ENCODE data around the gene IGFLR1. TPM values are rescaled to one million over a fixed set of nuclear protein-coding genes. Genes with fewer than 3 reads are reported as not detected.

IGFLR1 gene
- total and polyA plus RNA-seq, 2 of the 8 experiments (the other 6 are each of a cell fraction or from before 2014, with no cell fraction given), result 8.4 to 28.9 TPM

DNA sequence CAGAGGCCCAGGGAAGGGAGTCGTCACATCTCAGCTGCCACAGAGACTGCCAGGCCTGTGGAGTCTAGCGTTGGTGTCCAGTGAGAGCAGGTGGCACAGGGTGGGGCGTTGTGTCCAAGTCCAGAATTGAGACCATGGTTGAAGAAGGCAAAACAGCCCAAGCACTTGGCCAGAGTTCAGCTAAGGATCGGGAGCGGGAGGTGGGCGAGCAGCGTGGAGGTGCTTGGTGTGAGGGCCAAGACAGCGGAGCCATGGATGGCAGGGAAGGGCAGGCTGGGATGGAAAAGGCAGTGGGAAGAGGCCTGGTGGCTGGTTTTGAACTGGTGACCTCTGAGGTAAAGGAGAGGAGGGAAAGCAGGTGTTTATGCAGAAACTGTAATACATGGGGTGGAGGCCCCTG lies 8.0 kb downstream of the IGFLR1 start:
- Histone ChIP-seq H2BK20ac (ENCODE audit: low read length) (no peak overlapping the region), H4K5ac (ENCODE audit: insufficient read length, low read depth, low read length) (no peak overlapping the region), H3K4me1 (replicated peaks in 1 of 4; ENCODE audit: control insufficient read depth in 3 of 4, insufficient read depth in 4 of 4, low read length in 3 of 4) (0 out of 7 replicates have a peak, but pooled peaks cover 0 to 1% (median 0%) of the 10 kb centered on the region in 4 experiments), H3K79me1 (ENCODE audit: low read depth, low read length) (no peaks in the 10 kb centered on the region), H3K79me2 (ENCODE audit: control insufficient read depth in 1 of 2, insufficient read depth in 2 of 2, low read length in 2 of 2) (no peaks in the 10 kb centered on the region), H2BK15ac (ENCODE audit: low read length) (no peak overlapping the region), H2AFZ (ENCODE audit: low read length) (no peak overlapping the region), H3K9ac (replicated peaks in 1 of 4; ENCODE audit: extremely low read depth in 1 of 4, low read depth in 3 of 4, low read length in 3 of 4) (no peak overlapping the region), H3K18ac (ENCODE audit: extremely low read depth, low read length) (no peak overlapping the region), H4K8ac (ENCODE audit: extremely low read depth, insufficient read depth, low read length) (no peak overlapping the region), H4K20me1 (replicated peaks in 1 of 2; ENCODE audit: control insufficient read depth in 1 of 2, insufficient read depth in 2 of 2, low read length in 2 of 2) (peaks cover 10 to 19% of the 10 kb centered on the region in 2 experiments), H2BK5ac (ENCODE audit: low read depth, low read length) (no peak overlapping the region), H2BK12ac (ENCODE audit: low read depth, low read length) (no peak overlapping the region), H3K4me3 (ENCODE audit: extremely low read depth in 1 of 4, insufficient read depth in 2 of 4, low read depth in 3 of 4, low read length in 4 of 4) (no peak overlapping the region), H2AK5ac (ENCODE audit: low read depth, low read length) (no peak overlapping the region), H3K23me2 (ENCODE audit: low read depth, low read length) (no peaks in the 10 kb centered on the region), H2BK120ac (replicated peaks; ENCODE audit: low read depth, low read length) (no peak overlapping the region), H3K14ac (ENCODE audit: insufficient read length) (no peak overlapping the region), H3K23ac (ENCODE audit: insufficient read length) (no peak overlapping the region), H3K56ac (replicated peaks; ENCODE audit: insufficient read length, low read depth, low read length) (no peak overlapping the region), H3K36me3 (ENCODE audit: control insufficient read depth in 2 of 4, insufficient read depth in 4 of 4, low read length in 3 of 4) (peaks cover 16 to 63% (median 50%) of the 10 kb centered on the region in 4 experiments; a peak in 7 of 8 replicates), H4K91ac (replicated peaks; ENCODE audit: insufficient read length, low read length) (no peak overlapping the region), H3K4me2 (ENCODE audit: insufficient read depth in 1 of 2, low read depth in 2 of 2, low read length in 2 of 2) (no peak overlapping the region), H3K4ac (replicated peaks; ENCODE audit: insufficient read length, low read depth, low read length) (no peak overlapping the region), H3K9me3 (ENCODE audit: insufficient read depth in 2 of 2, low read depth in 1 of 2, low read length in 1 of 2) (no peaks in the 10 kb centered on the region), H3K27ac (ENCODE audit: low read depth, low read length) (no peak overlapping the region), H3K27me3 (replicated peaks in 1 of 4; ENCODE audit: control insufficient read depth in 3 of 4, extremely low read depth in 1 of 4, insufficient read depth in 3 of 4, low read length in 3 of 4) (no peaks in the 10 kb centered on the region)
- FAIRE-seq, result no peak
- WGBS, 2 experiments (ENCODE audit: extremely low coverage in 1 of 2, insufficient coverage in 1 of 2, insufficient read length in 1 of 2, insufficient replicate concordance in 2 of 2, low coverage in 1 of 2, low lambda C conversion rate in 2 of 2, missing lambda C conversion rate in 1 of 2), result 94% methylated on average over 8 of the region's 8 CpGs; no CpG with 5 or more reads in 1 of the 2 experiments
- ChIA-PET POLR2A (ENCODE audit: partially characterized antibody) (interaction anchor here (1.2 to 7.6 kb wide), 4 partner anchors 8 to 14 kb away, joined by 4 to 54 read pairs (median 22); partner anchors contain the start of genes LIN37, PSENEN and U2AF1L4), CTCF (ENCODE audit: partially characterized antibody) (interaction anchor here (0.8 to 8.9 kb wide), 4 partner anchors 10 to 84 kb away, joined by 3 to 80 read pairs (median 6); no protein-coding TSS in a partner anchor)
- DNase-seq (ENCODE audit: low read depth in 1 of 2, low spot score in 2 of 2), result no peak
- TF ChIP-seq GTF2F1 (IDR thresholded peaks at IDR 0.05; ENCODE audit: borderline replicate concordance, low read depth, low read length), result no peak
- TF ChIP-seq GABPA (IDR thresholded peaks at IDR 0.05; ENCODE audit: borderline replicate concordance, insufficient read depth, low read length), result no peak
- no peak for TF ChIP-seq CBX8 (IDR thresholded peaks at IDR 0.05; ENCODE audit: borderline replicate concordance, low read depth, low read length)
- TF ChIP-seq PHF8 (conservative IDR thresholded peaks at IDR 0.05; ENCODE audit: low read depth, low read length), result no peak
- TF ChIP-seq RFX5 (IDR thresholded peaks at IDR 0.05; ENCODE audit: borderline replicate concordance, low read depth, low read length), result no peak
- no peak for TF ChIP-seq RXRA (IDR thresholded peaks at IDR 0.05; ENCODE audit: insufficient read depth, low read depth, low read length)
- no peak for TF ChIP-seq ASH2L (IDR thresholded peaks at IDR 0.05; ENCODE audit: low read length)
- TF ChIP-seq EZH2 (IDR thresholded peaks at IDR 0.05; ENCODE audit: low read depth, low read length, severe bottlenecking), result no peak
- TF ChIP-seq TAF7 (optimal IDR thresholded peaks at IDR 0.05; ENCODE audit: borderline replicate concordance, low read depth, low read length), result no peak
- no peak for TF ChIP-seq CBX5 (IDR thresholded peaks at IDR 0.05; ENCODE audit: low read depth, low read length)
- no peak for TF ChIP-seq CHD2 (IDR thresholded peaks at IDR 0.05; ENCODE audit: low read length)
- no peak for TF ChIP-seq EP300 (IDR thresholded peaks at IDR 0.05; ENCODE audit: borderline replicate concordance in 1 of 2, low read depth in 2 of 2, low read length in 2 of 2)
- TF ChIP-seq, protein P1, sequence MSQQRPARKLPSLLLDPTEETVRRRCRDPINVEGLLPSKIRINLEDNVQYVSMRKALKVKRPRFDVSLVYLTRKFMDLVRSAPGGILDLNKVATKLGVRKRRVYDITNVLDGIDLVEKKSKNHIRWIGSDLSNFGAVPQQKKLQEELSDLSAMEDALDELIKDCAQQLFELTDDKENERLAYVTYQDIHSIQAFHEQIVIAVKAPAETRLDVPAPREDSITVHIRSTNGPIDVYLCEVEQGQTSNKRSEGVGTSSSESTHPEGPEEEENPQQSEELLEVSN (IDR thresholded peaks at IDR 0.05), result no peak

All from H1 (cell line).